ENCODE measurements around the gene CEACAM3. TPM values are rescaled to one million over a fixed set of nuclear protein-coding genes. Genes with fewer than 3 reads are reported as not detected.
A peak's percentile ranks its signal among the peaks of the same experiment; 100 is the strongest.
"Not testable (repeated sequence)": the region's sequence is repeated elsewhere in the genome, so short reads cannot be mapped to it uniquely, and the experiment has no call there.

CEACAM3 gene
- not detected for total RNA-seq

GRCh38 chr19:41796362-41796761, at the start of gene CEACAM3:
TSS of gene CEACAM3 (plus strand) at chr19:41796587. CDS start at chr19:41796678, 91 bp downstream.
- no peak for DNase-seq

- peak; percentile 14 for DNase-seq
Measured at GRCh38 chr19:41746593-41747227, 49.7 kb upstream of the CEACAM3 start.

GRCh38 chr19:41748012-41748411, 48.4 kb upstream of the CEACAM3 start:
- DNase-seq = no peak

DNA sequence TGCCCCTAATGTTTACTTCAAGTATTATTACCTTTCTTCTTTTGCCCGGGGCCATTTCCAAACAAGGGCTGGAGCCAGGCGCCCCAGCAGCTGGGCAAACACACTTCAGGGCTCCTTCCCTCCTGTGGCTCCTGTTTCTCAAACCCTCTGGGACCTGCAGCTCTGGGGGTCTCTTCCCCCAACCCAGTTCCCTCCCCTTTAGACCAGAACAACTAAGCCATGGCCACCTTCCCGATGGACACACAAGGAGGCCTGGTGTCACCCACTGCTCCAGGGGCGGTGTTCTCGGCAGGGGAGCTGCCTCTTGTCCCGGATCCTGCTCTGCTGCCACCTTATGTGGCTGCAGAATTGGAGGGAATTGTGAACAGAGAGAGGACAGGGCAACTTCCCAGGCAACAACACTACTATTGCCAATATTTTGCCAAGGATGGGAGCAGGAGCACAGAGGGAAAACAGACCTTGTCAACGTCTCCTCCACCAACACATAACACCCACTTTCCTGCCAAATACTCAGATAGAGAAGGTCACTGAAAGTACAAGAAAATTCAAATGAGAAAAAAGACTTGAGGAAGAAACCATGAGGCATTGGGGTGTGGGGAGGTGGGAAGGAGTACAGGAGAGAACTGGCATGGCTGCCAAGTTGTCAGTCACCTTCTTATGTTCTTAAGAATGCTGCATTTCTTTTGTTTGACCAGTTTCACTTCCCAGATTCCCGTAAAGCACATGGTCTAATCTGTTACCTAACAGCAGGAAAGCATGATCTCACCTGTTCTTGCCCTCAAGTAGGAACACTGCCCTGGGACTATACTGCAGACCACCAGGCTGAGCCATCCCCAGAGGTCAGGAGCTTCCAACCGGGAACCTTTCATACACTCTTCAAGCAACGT, 45.9 kb upstream of the CEACAM3 start:
- not testable (repeated sequence) for DNase-seq

DNA sequence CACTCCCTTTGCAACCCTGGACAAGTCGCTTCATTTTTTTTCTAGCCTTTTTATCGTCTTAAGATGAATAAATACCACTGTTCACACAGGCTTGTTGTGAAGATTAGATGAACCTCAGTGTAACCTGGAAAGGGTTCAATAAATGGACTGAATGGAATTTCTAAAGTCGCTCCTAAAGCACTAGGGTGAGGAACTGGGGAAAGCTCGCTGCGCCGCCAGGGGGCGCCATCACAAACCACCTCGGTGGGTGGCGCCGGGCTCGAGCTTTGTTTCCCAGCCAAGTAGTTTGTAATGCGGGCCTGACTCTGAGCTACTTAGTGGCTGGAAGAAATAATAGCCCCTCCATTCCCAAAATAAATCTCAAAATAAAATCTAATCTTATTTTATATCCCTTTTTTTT, 43.2 kb upstream of the CEACAM3 start:
- DNase-seq = peak; percentile 71

- DNase-seq = peak; percentile 62
Measured at GRCh38 chr19:41753936-41754529, 42.4 kb upstream of the CEACAM3 start.

DNA sequence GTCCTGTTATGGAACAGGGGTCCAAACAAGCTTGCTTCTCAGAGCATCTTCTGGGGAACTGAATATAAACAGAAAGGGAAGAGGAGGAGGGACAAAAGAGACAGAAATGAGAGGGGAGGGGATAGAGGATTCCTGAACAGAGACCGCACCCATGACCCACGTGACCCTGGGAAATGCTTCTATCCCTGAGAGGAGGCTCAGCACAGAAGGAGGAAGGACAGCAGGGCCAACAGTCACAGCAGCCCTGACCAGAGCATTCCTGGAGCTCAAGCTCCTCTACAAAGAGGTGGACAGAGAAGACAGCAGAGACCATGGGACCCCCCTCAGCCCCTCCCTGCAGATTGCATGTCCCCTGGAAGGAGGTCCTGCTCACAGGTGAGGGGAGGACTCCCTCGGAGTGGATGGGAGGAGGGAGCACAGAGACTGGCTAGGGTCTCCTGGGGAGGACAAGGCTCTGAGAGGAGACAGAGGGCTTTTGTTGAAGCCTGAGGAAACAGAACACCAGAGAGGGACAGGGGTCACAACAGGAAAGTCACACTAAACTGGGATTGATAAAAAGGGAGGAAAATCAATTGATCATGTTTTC, 41.0 kb upstream of the CEACAM3 start, which contains the start of gene CEACAM6:
Gene CEACAM6, plus strand, starts transcription at position 203 of the 586 bp plus-strand sequence. Its CDS starts 109 bp downstream, at position 312.
- DNase-seq = no peak

GRCh38 chr19:41758846-41759245, 37.5 kb upstream of the CEACAM3 start:
- DNase-seq = no peak

GRCh38 chr19:41767115-41767514, 29.3 kb upstream of the CEACAM3 start:
- DNase-seq = no peak

DNA sequence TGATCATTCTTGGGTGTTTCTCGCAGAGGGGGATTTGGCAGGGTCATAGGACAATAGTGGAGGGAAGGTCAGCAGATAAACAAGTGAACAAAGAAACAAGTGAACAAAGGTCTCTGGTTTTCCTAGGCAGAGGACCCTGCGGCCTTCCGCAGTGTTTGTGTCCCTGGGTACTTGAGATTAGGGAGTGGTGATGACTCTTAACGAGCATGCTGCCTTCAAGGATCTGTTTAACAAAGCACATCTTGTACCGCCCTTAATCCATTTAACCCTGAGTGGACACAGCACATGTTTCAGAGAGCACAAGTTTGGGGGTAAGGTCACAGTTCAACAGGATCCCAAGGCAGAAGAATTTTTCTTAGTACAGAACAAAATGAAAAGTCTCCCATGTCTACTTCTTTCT, 28.3 kb upstream of the CEACAM3 start:
- DNase-seq = not testable (repeated sequence)

DNA sequence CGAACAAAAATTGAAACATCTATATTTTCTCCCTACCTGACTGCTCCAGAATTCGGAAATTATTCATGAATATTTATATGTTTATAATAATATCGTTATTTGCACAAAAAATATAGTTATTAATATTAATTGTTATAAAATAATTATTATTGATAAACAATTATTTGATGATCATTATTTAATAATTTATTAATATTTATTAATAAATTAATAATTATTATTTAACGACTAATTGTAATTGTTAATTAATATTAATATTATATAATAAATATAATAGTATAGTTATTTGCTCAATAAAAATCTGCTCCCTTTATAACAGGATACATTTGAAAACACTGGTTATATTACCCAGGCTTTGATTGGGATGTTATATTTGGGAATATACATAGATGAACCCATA, 26.8 kb upstream of the CEACAM3 start:
- no peak for DNase-seq

DNA sequence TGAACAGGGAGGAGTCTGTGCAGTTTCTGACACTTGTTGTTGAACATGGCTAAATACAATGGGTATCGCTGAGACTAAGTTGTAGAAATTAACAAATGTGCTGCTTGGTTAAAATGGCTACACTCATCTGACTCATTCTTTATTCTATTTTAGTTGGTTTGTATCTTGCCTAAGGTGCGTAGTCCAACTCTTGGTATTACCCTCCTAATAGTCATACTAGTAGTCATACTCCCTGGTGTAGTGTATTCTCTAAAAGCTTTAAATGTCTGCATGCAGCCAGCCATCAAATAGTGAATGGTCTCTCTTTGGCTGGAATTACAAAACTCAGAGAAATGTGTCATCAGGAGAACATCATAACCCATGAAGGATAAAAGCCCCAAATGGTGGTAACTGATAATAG, 25.0 kb upstream of the CEACAM3 start:
- no peak for DNase-seq

DNA sequence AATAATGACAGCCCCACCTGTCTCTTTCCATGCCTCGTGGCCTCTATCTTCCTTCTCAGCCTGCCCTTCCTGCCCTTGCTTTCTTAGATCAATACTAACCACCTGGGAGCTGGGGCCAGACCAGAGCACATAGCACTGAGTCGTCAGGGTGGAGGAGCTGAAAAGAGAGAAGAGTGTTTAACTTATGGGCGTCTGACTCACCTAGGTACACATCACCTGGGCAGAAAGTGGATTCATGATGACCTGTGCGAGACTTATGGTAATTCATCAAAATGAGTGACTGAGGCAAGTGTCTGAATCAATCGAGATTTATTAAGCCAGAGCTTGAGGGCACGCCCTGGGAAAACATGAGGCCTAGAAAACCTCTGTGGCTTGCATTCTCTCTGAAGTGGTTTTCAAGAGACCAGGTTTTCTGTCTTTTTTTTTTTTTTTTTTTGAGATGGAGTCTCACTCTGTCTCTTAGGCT, 21.8 kb upstream of the CEACAM3 start:
- DNase-seq = peak; percentile 35

DNA sequence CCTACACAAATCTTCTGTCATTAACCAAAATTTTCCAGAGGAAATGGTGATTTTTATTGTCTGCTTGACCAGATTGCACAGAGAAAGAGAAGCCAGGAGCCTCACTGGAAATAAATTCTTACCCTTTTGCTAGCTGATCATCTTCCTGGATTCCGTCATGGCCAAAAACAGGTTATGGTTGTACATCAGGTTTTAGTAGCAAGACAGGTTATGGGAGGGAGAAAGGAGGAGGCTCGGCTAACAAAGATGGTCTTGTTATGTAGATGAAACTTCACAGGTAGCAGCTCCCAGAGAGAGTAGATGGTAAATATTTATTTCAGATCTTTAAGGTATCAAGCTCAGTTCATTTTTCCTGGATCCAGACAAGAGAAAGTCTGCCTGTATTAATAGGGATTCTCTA, 19.7 kb upstream of the CEACAM3 start:
- DNase-seq = no peak

GRCh38 chr19:41783612-41784011, 12.8 kb upstream of the CEACAM3 start:
- no peak for DNase-seq

DNA sequence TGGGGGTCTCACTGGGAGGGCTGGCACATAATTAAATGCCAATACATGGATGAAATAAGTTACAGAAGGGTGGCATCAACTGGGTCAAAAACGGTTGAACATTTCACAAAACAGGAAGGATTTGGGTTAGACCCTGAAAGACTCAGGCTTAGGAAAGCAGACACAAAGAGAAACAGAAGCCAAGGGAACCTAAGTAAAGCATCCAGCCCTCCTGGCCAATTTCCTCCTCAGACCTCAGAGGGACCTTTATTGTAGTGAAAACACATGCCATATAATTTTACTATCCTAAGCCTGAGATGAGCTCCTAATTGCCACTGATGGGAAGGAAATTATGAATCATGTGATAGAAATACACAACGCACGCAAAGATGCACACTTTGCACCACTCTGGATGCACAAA, 12.1 kb upstream of the CEACAM3 start:
- no peak for DNase-seq

GRCh38 chr19:41784743-41785142, 11.6 kb upstream of the CEACAM3 start:
- no peak for DNase-seq

DNA sequence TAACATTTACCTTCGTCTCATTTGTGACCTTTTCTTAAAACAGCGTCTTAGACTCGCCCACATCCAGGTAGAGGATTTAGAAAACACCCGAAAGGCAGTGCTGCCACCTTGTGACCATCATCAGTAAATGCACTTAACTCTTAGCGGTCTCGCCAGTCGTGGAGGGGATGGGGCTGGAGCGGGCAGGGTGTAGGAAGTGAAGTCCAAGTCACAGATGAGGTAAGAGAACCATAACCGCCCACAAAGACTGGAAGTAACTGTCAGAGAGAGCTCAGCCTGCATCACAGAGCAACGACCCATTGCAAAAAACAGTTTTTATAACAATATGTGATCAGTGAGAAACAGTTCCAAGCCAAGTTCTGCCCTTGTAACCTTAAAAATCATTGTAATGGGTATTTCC, 10.7 kb upstream of the CEACAM3 start:
- DNase-seq = peak; percentile 66

GRCh38 chr19:41787055-41787454, 9.3 kb upstream of the CEACAM3 start:
- DNase-seq = no peak

- not testable (repeated sequence) for DNase-seq
Measured at GRCh38 chr19:41788518-41788917, 7.9 kb upstream of the CEACAM3 start.

DNA sequence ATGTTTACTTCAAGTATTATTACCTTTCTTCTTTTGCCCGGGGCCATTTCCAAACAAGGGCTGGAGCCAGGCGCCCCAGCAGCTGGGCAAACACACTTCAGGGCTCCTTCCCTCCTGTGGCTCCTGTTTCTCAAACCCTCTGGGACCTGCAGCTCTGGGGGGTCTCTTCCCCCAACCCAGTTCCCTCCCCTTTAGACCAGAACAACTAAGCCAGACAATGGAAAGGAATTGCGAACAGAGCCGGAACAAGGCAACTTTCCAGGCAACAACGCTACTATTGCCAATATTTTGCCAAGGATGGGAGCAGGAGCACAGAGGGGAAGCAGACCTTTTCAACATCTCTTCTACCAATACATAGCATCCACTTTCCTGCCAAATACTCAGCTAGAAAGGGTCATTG, 7.3 kb upstream of the CEACAM3 start:
- DNase-seq = not testable (repeated sequence)

DNA sequence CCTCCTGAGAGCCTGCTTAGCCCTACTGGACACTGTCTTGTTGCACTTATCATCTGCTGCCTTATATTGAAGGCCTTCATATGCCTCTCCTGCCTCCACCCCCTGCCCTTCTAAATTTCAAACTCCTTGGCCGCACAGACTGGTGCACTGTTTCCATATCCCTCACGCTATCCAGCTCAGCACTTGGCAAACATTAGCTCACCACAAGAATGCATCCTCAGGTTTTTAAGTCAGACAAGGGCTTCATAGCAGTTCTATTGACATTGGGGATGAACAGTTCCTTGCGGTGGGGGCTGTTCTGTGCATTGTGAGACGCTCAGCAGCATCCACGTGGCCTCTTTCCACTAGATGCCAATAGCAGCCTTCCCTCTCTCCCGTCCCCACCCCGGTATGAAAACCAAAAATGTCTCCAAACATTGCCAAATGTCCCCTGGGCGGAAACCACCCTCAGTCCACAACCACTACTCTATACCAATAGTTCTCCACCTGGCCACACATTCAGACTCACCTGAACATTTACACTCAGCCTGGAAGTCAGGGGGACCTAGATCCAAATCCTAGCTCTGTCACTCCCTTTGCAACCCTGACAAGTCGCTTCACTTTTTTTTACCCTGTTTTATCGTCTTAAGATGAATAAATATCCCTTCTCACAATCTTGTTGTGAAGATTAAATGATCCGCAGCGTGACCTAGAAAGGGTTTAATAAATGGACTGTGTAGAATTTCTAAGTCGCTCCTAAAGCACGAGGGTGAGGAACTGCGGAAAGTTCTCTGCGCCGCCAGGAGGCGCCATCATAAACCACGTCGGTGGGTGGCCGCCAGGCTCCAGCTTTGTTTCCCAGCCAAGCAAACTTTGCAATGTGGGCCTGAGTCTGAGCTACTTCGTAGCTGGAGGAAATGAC, 3.6 kb upstream of the CEACAM3 start:
- DNase-seq = peak; percentile 28
